ENCODE data around the gene KIAA0513. TPM values are rescaled to one million over a fixed set of nuclear protein-coding genes. Genes with fewer than 3 reads are reported as not detected.
A peak's percentile ranks its signal among the peaks of the same experiment; 100 is the strongest.

KIAA0513 gene
- total and polyA plus RNA-seq, 2 donors (not counting 3 experiments of a cell fraction or from before 2014, with no cell fraction given) = 1.8 to 4.3 TPM

GRCh38 chr16:85086347-85087291 lies 59.0 kb downstream of the KIAA0513 start:
- Histone ChIP-seq H3K36me3 (ENCODE audit: control insufficient read depth in 2 of 2, extremely low read depth in 1 of 2, insufficient read depth in 2 of 2, low read length in 2 of 2) (no peaks in the 10 kb centered on the region), H3K4me2 (ENCODE audit: insufficient read depth, low read length) (no peak overlapping the region), H2AFZ (ENCODE audit: low read depth, low read length) (no peak overlapping the region), H3K27me3 (ENCODE audit: control insufficient read depth in 2 of 2, insufficient read depth in 2 of 2, low read length in 2 of 2) (peaks cover 3 to 7% of the 10 kb centered on the region in 2 experiments), H3K27ac (ENCODE audit: insufficient read depth, low read depth, low read length) (no peak overlapping the region), H3K4me3 (replicated peaks in 1 of 3; ENCODE audit: insufficient read depth in 1 of 3, low read depth in 1 of 3, low read length in 3 of 3) (no peak overlapping the region), H3K4me1 (ENCODE audit: control insufficient read depth, extremely low read depth, insufficient read depth, low read length) (no peaks in the 10 kb centered on the region), H4K20me1 (replicated peaks; ENCODE audit: control insufficient read depth, extremely low read depth, insufficient read depth, low read length) (no peaks in the 10 kb centered on the region), H3K9me1 (replicated peaks; ENCODE audit: control insufficient read depth, extremely low read depth, insufficient read depth, low read length) (no peaks in the 10 kb centered on the region), H3K9ac (replicated peaks; ENCODE audit: extremely low read depth, insufficient read depth, low read length) (no peak overlapping the region), H3K79me2 (ENCODE audit: control insufficient read depth, insufficient read depth, low read length) (no peaks in the 10 kb centered on the region), H3K9me3 (replicated peaks; ENCODE audit: control insufficient read depth, insufficient read depth, low read length) (no peaks in the 10 kb centered on the region)
- DNase-seq (ENCODE audit: low read depth, low spot score) (peak; percentile 63), FAIRE-seq (peak; percentile 86)
- intact Hi-C loops (cut with micrococcal nuclease) = loop anchor here (1.0 to 10.0 kb wide), 3 partner anchors 30 to 332 kb away; partner anchors contain the start of gene KIAA0513
- no TSS peak for BruUV-seq (replicated peaks)
- dilution Hi-C loops (cut with MboI; ENCODE audit: extremely low pct_ligation_motif_present, low sequenced_read_pairs) = no loop called here
- ChIA-PET CTCF (interaction anchor here (0.6 to 3.7 kb wide), 49 partner anchors 8 to 464 kb away, joined by 3 to 123 read pairs (median 6); partner anchors contain the start of genes KIAA0513 and ZDHHC7), POLR2A (no interaction called here)
- TF ChIP-seq CTCF (IDR thresholded peaks at IDR 0.05; ENCODE audit: extremely low read depth in 1 of 2, insufficient read depth in 1 of 2, low read depth in 1 of 2, low read length in 2 of 2) (peak; percentile 77 to 81), POLR2AphosphoS5 (IDR thresholded peaks at IDR 0.05; ENCODE audit: insufficient read depth, low read depth, low read length) (no peak)

All from endothelial cell of umbilical vein (primary cell).